ENCODE data around the gene PTPN14.

Gene PTPN14

GRCh38 chr1:214447557-214447871 is 103.9 kb downstream of the PTPN14 start:
- no peak overlapping the region for H3K9ac ChIP-seq (ENCODE audit: low read length)
- H3K27ac ChIP-seq (ENCODE audit: low read length), result no peak overlapping the region
- no peaks in the 10 kb centered on the region for H3K36me3 ChIP-seq (replicated peaks; ENCODE audit: low read depth, low read length)
- no peak overlapping the region for H2AFZ ChIP-seq (ENCODE audit: low read depth, low read length)
- H3K79me2 ChIP-seq (ENCODE audit: low read length), result no peaks in the 10 kb centered on the region
- H3K27me3 ChIP-seq (ENCODE audit: low read depth, low read length), result peaks cover 46% of the 10 kb centered on the region
- TF ChIP-seq, protein P1, sequence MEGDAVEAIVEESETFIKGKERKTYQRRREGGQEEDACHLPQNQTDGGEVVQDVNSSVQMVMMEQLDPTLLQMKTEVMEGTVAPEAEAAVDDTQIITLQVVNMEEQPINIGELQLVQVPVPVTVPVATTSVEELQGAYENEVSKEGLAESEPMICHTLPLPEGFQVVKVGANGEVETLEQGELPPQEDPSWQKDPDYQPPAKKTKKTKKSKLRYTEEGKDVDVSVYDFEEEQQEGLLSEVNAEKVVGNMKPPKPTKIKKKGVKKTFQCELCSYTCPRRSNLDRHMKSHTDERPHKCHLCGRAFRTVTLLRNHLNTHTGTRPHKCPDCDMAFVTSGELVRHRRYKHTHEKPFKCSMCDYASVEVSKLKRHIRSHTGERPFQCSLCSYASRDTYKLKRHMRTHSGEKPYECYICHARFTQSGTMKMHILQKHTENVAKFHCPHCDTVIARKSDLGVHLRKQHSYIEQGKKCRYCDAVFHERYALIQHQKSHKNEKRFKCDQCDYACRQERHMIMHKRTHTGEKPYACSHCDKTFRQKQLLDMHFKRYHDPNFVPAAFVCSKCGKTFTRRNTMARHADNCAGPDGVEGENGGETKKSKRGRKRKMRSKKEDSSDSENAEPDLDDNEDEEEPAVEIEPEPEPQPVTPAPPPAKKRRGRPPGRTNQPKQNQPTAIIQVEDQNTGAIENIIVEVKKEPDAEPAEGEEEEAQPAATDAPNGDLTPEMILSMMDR (IDR thresholded peaks at IDR 0.05; ENCODE audit: low read depth, low read length), result no peak
- no peak for TF ChIP-seq EZH2phosphoT487 (IDR thresholded peaks at IDR 0.05; ENCODE audit: low read depth)
- no peak overlapping the region for H3K4me3 ChIP-seq (ENCODE audit: low read length)
- H3K4me2 ChIP-seq (ENCODE audit: low read length), result no peak overlapping the region
- H3K4me1 ChIP-seq (ENCODE audit: low read length), result no peaks in the 10 kb centered on the region; the same call in 1 of the 2 replicates
- H3K9me3 ChIP-seq (ENCODE audit: insufficient read depth, low read length), result no peaks in the 10 kb centered on the region
- H4K20me1 ChIP-seq (ENCODE audit: insufficient read depth, low read length), result no peaks in the 10 kb centered on the region

GRCh38 chr1:214446772-214447556 is 104.4 kb downstream of the PTPN14 start:
- H3K9ac ChIP-seq (ENCODE audit: low read length), result no peak overlapping the region
- H3K79me2 ChIP-seq (ENCODE audit: low read length), result no peaks in the 10 kb centered on the region
- no peaks in the 10 kb centered on the region; the same call in 1 of the 2 replicates for H3K4me1 ChIP-seq (ENCODE audit: low read length)
- TF ChIP-seq, protein P1 (IDR thresholded peaks at IDR 0.05; ENCODE audit: low read depth, low read length), result no peak
- no peak for TF ChIP-seq EZH2phosphoT487 (IDR thresholded peaks at IDR 0.05; ENCODE audit: low read depth)
- H3K4me2 ChIP-seq (ENCODE audit: low read length), result no peak overlapping the region
- H3K4me3 ChIP-seq (ENCODE audit: low read length), result no peak overlapping the region
- no peak overlapping the region for H3K27ac ChIP-seq (ENCODE audit: low read length)
- H3K36me3 ChIP-seq (replicated peaks; ENCODE audit: low read depth, low read length), result no peaks in the 10 kb centered on the region
- H3K9me3 ChIP-seq (ENCODE audit: insufficient read depth, low read length), result no peaks in the 10 kb centered on the region
- H2AFZ ChIP-seq (ENCODE audit: low read depth, low read length), result no peak overlapping the region
- peaks cover 40% of the 10 kb centered on the region for H3K27me3 ChIP-seq (ENCODE audit: low read depth, low read length)
- H4K20me1 ChIP-seq (ENCODE audit: insufficient read depth, low read length), result no peaks in the 10 kb centered on the region

DNA sequence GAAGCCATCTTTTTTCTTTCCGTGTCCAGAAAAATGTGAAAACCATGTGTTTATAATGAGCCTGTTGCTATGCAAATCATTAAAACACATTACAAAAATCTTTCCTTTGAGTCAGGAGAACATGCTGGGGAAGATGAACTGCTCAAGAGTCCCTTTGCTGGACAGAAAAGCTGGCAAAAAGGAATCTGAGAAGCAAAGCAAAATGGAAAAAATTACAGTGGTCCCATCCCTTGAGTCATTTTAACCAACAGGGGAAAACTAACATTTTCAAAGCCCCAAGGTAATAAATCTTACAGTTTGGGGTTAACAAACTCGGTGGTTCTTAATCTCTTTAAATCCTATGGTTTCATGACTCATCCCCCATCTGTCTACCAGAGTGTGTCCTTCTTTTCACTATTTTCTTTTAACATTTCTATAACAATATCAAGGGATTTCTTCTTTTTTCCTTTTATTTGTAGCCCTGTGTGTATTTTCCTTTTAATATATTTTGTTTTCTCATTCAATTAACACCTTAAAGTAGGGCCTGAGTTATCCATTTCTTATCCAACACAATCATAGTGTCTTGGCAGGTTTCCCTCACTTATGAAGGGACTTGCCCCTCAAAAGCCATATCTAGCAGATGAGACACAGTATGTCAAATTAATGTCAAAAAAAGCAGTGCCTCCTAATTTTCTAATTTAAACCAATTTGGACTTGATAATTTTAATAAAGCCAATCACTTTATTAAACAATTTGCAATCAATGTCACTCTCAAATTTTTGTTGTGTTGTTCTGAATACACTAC is 105.4 kb downstream of the PTPN14 start:
- no peaks in the 10 kb centered on the region for H3K79me2 ChIP-seq (ENCODE audit: low read length)
- no peaks in the 10 kb centered on the region for H3K9me3 ChIP-seq (ENCODE audit: insufficient read depth, low read length)
- no peak for TF ChIP-seq EZH2phosphoT487 (IDR thresholded peaks at IDR 0.05; ENCODE audit: low read depth)
- TF ChIP-seq, protein P1 (IDR thresholded peaks at IDR 0.05; ENCODE audit: low read depth, low read length), result no peak
- H3K4me1 ChIP-seq (ENCODE audit: low read length), result no peaks in the 10 kb centered on the region; the same call in 1 of the 2 replicates
- no peak overlapping the region for H3K27ac ChIP-seq (ENCODE audit: low read length)
- H3K4me3 ChIP-seq (ENCODE audit: low read length), result no peak overlapping the region
- H4K20me1 ChIP-seq (ENCODE audit: insufficient read depth, low read length), result no peaks in the 10 kb centered on the region
- H3K4me2 ChIP-seq (ENCODE audit: low read length), result no peak overlapping the region
- no peaks in the 10 kb centered on the region for H3K36me3 ChIP-seq (replicated peaks; ENCODE audit: low read depth, low read length)
- no peak overlapping the region for H3K9ac ChIP-seq (ENCODE audit: low read length)
- H2AFZ ChIP-seq (ENCODE audit: low read depth, low read length), result no peak overlapping the region
- H3K27me3 ChIP-seq (ENCODE audit: low read depth, low read length), result peaks cover 41% of the 10 kb centered on the region

DNA sequence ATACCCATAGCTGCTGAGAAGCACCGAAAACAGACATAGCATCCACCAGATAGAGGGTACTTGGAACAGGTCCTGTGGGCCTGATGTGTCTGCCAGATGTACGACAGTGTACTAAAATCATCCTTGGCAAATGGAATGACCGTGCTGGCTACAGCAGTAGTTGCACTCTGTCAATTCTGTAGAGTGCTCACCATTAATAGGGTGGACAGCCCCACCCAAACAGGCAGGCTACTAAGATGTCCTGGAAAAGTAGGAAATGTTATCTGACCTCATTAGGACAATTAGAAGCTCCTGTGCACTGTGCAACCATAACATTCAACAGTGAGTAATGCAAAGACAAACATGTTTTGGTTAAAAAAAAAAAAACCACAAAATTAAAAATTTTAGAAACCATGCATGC is 106.2 kb downstream of the PTPN14 start:
- no peaks in the 10 kb centered on the region for H3K79me2 ChIP-seq (ENCODE audit: low read length)
- H4K20me1 ChIP-seq (ENCODE audit: insufficient read depth, low read length), result no peaks in the 10 kb centered on the region
- H3K9me3 ChIP-seq (ENCODE audit: insufficient read depth, low read length), result no peaks in the 10 kb centered on the region
- no peak overlapping the region for H3K27ac ChIP-seq (ENCODE audit: low read length)
- no peaks in the 10 kb centered on the region for H3K36me3 ChIP-seq (replicated peaks; ENCODE audit: low read depth, low read length)
- H2AFZ ChIP-seq (ENCODE audit: low read depth, low read length), result no peak overlapping the region
- no peak overlapping the region for H3K9ac ChIP-seq (ENCODE audit: low read length)
- no peak overlapping the region for H3K4me3 ChIP-seq (ENCODE audit: low read length)
- TF ChIP-seq, protein P1 (IDR thresholded peaks at IDR 0.05; ENCODE audit: low read depth, low read length), result no peak
- peaks cover 36% of the 10 kb centered on the region for H3K27me3 ChIP-seq (ENCODE audit: low read depth, low read length)
- peaks cover 5% of the 10 kb centered on the region; the same call in 1 of the 2 replicates for H3K4me1 ChIP-seq (ENCODE audit: low read length)
- H3K4me2 ChIP-seq (ENCODE audit: low read length), result no peak overlapping the region
